Heart left ventricle (tissue), 13 donors: Measurements from ENCODE around the gene EID1.

Source experiments
- CTCF ChIP-seq, 12 donors: fragments of 200-600 bp; sonication (generic) in 4 of 12; IDR thresholded peaks; one replicate each; pipeline versions ENCODE4 v1.5.0 to v1.8.0; 2018 to 2022; ENCODE audit warnings: antibody characterized with exemption in 12 of 12, mild to moderate bottlenecking in 5 of 12
- POLR2A ChIP-seq, 2 donors: fragments of 450-650 bp; IDR thresholded peaks; one replicate each; pipeline ENCODE4 v1.6.1; 2017; ENCODE audit warnings: antibody characterized with exemption in 2 of 2, mild to moderate bottlenecking in 2 of 2, moderate library complexity in 2 of 2
- donor health status: ischemic (EF 13 %, LVEDD 7.1; RV severe dilation, severe dysfunction).
- donor health status: DM: no; HTN: yes; CAD: no.
- donor health status: DM: no; HTN: no; CAD: no.
- donor health status: ischemic (EF 25% LVEDD 6.9; RV normal size, moderate dysfunction).
- donor health status: ischemic (EF 25% LVEDD 5.7; RV mildly dilated, moderate dysfunction).
- donor health status: ischemic (EF 35%, LVEDD 5.7; RV mildly dilated, moderate dysfunction).
- donor health status: nonischemic (EF 11% LVEDD 7.7; RV severe dilation, severe dysfunction).
- donor health status: DM: yes; HTN: yes; CAD: no.
- donor health status: PGD.
- donor health status: ischemic (EF 29% LVEDD 5.4; RV normal size, mild dysfunction).
- donor health status: nonischemic (EF 23%, LVEDD 6.1; RV moderate dilation, normal function).

GRCh38 chr15:48905847-48906246 is 27.9 kb downstream of the EID1 start:
- TF ChIP-seq POLR2A (IDR thresholded peaks at IDR 0.05) (no peak), CTCF (IDR thresholded peaks at IDR 0.05) (no peak)
